Pons (tissue), 1 donor: Measurements from ENCODE around the gene PDCL2.
A peak's percentile ranks its signal among the peaks of the same experiment; 100 is the strongest.
"Not testable (repeated sequence)": the region's sequence is repeated elsewhere in the genome, so short reads cannot be mapped to it uniquely, and the experiment has no call there.

Experiments
- DNase-seq: peaks from one replicate; pipeline ENCODE4 v3.0.0-alpha.2; 2016; ENCODE audit warnings: low spot score

The PDCL2 gene

DNA sequence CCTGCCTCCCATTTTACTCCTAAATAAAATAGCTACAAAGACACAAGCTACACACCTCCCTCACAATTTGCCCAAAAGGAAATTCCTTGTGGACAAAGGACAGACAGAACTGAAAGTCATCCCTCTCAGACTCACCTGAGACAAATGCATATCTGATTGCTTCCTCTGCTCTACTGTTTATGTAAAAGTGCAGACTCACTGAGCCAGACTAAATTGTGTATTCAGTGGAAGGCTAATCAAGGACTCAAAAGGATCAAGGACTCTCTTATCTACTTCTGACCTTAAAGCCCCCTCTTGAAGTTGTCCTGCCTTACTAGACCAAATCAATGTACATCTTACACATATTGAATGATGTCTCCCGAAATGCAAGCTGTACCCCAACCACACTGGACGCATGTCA is 3.9 kb downstream of the PDCL2 start:
- DNase-seq: no peak

GRCh38 chr4:55582773-55583172 is 9.3 kb downstream of the PDCL2 start:
- DNase-seq: not testable (repeated sequence)

GRCh38 chr4:55578341-55579010 is 13.6 kb downstream of the PDCL2 start:
- DNase-seq: no peak

- DNase-seq: no peak
These were observed 16.5 kb downstream of the PDCL2 start for GRCh38 chr4:55575513-55575912.

DNA sequence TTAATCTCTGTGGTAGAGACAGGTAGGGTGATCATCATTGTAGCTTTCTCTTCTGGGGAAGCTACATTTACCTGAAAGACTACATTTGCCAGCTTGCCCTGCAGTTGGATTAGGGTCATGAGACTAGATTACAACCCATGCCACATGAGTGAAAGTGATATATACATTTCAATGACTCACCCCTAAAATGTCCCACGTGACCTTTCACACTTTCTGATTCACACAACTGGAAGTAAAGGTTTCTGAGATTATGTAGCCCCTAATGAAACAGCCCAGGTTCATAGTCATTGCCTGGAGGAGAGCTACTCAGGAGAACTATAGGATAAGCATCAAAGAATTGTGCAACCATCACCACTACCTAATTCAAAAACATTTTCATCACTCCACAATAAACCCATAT is 17.8 kb downstream of the PDCL2 start:
- no peak for DNase-seq

DNA sequence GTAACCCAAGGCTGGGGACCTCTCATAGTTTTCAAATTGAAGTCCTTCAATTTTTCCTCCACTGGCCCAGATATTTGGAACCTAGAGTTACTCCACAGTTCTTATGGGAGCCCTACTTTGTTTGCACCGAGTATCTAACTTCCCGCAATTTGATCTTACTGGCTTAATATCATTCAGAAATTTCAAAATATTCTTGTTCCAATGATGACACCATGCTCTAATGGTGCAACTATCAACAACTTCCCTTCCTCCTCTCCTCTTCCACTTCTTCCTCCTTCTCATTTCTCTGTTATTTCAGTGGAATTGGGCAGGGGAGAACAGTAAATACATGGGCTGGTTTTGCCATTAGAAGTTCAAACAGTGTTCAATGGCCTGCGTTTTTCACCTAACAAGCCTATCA is 20.2 kb downstream of the PDCL2 start:
- no peak for DNase-seq

DNA sequence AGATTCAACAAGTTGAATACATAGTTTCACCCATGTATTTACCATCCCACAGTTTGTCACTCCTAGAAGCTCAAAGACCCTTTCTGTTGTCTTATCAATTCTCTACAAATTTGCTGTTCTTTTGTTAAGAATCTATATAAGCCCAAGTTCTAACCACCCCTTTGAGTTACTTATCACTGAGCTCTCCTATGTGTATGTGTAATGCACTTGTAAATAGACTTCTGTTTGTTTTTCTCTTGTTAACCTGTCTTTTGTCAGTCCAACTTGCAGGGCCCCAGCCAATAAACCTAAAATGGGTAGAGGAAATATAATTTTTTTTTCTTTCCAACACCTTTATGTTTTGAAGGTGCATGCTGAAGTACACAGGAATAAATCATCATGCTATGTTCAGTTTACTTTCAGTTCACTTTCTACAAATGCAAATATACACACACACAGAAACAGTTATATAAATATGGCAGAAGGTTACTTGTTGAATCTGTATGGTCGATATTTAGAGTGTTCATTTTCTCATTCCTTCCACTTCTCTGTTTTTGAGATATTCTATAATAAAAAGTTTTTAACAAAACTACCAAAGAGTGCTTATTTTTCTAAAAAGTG is 23.0 kb downstream of the PDCL2 start:
- DNase-seq: no peak

- DNase-seq: peak; percentile 71
These were observed 30.2 kb downstream of the PDCL2 start for GRCh38 chr4:55561889-55562288.

- DNase-seq: no peak
These were observed 31.9 kb downstream of the PDCL2 start for GRCh38 chr4:55560096-55560495.

DNA sequence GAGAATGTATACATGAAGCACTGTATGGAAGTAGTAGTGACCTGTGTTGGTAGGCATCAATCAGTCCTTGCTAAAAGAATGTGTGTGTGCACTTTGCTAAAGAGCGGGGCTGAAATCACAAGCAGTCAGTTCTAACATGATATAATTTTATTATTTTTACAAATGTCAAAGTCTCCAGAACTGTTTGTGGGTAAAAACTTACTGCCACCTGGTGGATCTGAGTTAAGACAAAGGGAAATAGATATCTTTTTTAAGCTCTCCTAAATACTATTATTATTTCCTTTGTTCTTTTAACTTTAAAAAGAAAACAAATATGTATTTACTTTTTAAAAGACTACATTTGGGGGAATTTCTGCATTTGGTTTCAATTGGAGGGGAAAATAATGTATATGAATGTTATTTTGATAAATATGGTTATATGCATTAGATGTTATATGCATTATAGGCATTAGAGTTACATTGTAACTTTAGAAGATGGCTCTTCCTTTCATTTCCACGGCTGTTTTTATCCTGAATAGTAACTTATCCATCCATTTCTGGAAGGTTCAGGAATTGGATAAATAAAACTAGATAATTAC is 37.5 kb downstream of the PDCL2 start:
- DNase-seq: peak; percentile 36

GRCh38 chr4:55553441-55554201 is 38.4 kb downstream of the PDCL2 start:
- no peak for DNase-seq

DNA sequence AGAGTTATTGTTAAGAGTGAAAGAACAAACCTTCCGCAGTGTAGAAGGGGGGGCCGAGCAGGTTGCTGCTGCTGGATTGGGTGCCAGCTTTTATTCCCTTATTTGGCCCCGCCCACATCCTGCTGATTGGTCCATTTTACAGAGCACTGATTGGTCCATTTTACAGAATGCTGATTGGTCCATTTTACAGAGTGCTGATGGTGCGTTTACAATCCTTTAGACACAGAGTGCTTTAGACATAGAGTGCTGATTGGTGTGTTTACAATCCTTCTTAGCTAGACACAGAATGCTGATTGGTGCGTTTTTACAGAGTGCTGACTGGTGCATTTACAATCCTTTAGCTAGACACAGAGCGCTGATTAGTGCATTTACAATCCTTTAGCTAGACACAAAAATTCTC is 40.1 kb downstream of the PDCL2 start:
- DNase-seq: not testable (repeated sequence)

DNA sequence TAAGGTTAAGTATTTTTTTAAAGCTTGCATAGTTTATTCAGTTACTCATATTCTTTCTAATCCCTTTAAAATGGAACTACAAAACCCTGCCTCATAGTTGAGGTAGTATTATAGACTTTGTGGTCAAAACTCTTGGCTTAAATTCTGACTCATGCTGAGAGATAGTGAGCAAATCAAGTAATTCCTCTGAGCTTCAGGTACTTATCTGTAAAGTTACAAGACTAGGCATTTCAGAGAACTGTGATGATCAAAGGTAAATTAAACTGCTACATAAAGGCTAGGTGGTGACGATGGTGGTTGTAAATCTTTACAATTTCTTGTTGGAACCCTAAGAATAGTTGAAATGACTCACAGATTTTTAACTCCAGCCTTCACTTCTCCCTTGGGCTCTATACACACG is 42.2 kb downstream of the PDCL2 start:
- no peak for DNase-seq

DNA sequence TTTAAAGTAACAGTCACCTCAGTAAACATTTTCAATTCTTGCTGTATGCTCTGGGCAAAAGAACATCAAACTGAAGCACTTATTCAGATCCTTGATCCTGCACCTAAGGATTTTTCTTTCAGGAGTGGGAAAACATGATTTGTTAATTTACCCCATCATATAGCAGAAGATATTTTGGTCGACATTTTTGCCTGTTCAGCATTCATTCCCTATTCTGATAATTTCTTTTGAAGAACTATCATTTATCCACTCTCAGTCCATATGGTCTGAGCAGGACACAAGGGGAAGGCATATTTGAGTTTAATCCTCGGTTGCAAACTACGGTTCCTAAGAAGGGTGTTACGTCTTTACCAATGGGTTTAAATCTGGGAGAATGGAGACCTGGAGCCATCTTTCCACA is 44.1 kb downstream of the PDCL2 start:
- DNase-seq: no peak

GRCh38 chr4:55547466-55547770 is 44.6 kb downstream of the PDCL2 start:
- DNase-seq: no peak

GRCh38 chr4:55546756-55547465 is 45.1 kb downstream of the PDCL2 start, which contains the start of gene CLOCK:
Gene CLOCK (minus strand): TSS chr4:55546909. CDS start chr4:55482785, 64,124 bp downstream.
- DNase-seq: peak; percentile 81

GRCh38 chr4:55546506-55546755 is 45.6 kb downstream of the PDCL2 start:
- DNase-seq: no peak

DNA sequence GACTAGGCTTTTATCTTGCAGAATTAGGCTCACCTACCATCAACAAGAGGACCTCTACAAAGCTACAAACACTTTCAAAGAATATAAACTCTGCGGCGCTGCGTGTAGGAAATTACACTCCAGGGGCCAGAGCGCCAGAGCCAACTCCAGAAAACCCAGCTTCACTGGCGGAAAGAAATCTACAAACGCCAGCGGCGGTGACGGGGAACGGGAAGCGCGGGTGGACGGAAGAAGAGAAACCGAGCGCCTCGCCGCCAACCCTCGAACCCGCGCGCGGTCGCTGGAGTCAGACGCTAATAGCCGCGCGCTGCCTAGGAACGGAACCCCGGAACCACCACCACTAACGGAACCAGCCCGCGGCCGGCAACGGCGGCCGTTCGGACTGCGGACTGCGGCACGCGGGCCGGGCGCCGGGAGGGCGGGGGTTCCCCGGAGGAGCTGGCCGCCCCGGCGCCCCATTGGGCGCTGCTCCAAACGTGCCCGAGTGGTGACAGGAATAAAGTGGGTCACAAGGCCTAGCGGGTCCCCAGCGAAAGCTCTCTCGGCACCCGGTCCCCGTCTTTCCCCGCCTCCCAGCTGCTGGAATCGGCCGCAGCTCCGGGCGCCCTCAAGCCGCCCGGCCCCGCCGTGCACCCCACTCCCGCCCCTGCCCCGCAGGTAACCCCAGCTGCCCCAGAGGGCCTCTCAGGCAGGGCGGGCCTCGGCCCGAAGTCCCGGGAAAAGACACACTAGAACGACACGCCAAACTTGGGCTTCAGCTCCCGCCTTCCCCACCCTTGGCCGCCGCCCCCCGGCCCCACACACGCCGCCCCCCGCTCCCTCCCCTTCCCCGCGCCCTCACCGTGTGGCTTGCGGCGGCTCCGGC is 46.2 kb downstream of the PDCL2 start:
- peak; percentile 70 for DNase-seq

DNA sequence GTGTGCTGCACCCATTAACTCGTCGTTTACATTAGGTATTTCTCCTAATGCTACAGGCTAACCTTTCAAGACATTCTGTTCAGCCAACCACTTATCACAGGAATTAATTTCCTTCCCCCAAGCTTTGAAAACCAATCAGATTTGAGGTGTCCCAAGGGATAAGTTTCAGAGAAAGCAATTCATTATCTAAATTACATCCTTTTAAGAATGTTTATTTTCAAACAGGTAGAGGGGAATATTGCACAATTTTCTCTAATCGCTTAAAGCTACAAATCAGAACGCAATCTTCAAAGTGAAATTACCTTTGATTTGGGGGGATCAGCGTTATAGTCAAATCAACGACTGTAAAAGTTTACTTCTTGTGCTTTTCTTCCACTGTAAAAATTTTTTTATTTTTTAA is 46.9 kb downstream of the PDCL2 start:
- peak; percentile 28 for DNase-seq

DNA sequence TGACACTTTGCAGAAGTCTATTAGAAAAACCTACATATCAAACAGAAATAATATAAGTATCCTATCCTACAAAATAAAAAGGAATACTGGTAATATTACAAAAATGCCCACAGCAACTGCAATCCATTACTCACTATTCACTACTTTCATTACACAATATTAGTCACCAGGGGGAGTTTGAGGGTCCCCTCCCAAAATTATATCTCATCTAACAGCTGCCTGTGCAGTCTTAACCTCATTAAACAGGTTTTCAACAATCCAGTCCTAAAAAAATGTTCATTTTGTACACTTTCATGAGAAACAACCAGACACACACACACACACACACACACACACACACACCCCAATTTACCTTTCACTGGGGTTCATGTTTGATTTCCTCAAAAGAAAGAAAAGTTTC is 48.2 kb downstream of the PDCL2 start:
- no peak for DNase-seq

DNA sequence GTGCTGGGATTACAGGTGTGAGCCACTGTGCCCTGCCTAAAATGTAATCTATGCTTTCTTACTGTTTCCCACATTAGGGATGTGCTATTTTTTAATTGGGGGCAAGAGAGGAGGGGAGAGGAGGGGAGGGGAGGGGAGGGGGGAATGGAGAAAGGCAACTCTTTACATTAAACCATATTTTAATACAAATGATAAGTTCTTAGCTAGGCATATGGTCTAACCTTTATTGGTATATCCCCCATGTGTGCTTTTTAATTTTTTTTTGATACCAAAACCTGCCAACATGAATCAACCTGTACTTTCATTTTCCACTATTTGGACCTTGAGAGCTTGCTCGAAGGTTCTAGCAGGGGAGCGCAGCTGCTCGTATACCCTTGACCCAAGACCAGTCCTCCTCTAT is 51.8 kb downstream of the PDCL2 start:
- DNase-seq: no peak

- DNase-seq: no peak
These were observed 52.4 kb downstream of the PDCL2 start for GRCh38 chr4:55539658-55540057.
